NCI-H460 (cell line): ENCODE data around the gene SHB. TPM values are rescaled to one million over a fixed set of nuclear protein-coding genes. Genes with fewer than 3 reads are reported as not detected.

Experiments
- DNase-seq: peaks from one replicate; pipeline ENCODE4 v3.0.0-alpha.2; 2016; ENCODE audit warnings: low read depth; ENCODE audit errors: extremely low read depth
- total RNA-seq: library from RNA; depleted of rRNA; stranded (reverse); fragments of >200 nt; shearing (Covaris generic); gene quantifications from 2 replicates; pipeline ENCODE4 v1.2.3, GENCODE V29; 2014

SHB gene
- total RNA-seq, 1 experiment from 2014 or later: 12.5 TPM

DNA sequence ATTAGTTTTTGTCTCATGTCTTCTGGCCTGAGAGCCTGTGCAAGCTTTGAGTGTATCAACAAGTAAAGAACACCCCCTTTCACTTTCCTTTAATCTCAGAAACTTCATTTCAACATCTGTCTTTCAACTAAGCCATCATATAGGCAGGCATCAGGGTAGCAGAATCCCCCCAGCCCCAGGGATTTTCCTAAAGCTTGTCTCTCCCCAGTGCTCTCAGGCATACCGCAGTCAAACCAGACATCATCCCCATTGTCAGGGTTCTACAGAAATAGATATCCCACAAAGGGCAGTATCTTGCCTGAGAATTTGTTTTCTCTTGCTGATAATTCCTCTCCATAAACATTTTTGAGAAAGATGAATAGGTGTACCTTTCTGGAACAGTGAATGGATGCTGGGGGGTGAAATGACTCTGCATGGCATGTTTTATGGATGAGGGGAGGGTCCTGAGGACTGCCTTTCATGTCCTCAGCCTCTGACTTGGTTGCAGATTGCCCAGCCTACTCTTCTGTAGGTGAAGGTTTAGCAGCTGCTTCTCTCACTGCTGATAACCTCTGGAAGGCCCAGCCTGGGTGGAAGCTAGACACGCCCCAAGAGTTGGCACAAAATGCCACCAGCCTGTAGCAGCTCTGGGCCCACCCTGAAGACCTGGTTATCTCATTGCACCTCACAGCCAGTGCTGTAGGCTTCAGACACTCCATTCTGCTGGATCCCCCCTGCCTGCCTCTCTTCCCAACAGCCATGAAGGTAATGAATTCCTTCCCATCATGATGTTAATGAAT is 20.5 kb upstream of the SHB start:
- no peak for DNase-seq

DNA sequence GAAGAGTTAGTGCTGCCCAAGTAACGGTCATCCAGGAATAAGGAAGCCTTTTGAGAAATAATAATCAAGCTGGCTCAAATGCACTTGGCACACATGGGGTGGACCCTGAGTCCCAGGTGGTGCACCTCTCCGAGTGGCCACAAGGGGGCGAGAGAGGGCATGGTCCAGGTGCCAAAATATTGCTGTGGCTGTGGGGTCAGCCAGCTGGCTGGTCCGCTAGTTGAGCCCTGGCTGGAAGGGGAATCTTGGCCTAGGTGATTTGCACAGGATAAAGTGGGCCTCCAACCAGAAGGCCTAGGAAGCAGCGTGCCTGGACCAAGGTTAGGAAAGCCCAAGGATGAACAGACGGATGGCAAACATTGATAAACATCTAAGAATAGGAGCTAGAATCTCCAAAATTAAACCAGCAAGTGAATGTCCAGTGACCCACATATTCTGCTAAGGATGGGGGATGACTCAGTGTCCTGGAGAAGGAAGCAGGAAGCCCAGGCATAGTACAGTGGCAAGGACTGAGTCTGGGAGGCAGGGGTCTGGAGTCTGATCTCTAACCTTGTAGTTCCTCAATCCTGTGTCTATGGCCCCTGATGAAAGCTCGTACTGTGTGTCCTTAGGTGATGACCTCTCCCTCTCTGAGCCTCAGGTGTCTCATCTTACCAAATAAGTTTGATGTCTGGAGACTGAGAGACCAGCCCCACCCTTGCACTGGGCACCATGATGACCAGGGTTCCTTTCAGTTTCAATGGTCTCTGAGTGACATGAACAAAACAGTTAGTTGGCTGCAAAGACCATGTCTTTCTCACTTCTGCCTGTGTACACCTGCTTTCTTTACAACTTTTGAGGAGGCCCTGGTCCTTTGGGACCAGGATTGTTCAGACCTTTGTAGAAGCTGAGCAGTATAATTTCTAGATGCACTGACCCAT is 19.2 kb upstream of the SHB start:
- DNase-seq: peak; percentile 39

DNA sequence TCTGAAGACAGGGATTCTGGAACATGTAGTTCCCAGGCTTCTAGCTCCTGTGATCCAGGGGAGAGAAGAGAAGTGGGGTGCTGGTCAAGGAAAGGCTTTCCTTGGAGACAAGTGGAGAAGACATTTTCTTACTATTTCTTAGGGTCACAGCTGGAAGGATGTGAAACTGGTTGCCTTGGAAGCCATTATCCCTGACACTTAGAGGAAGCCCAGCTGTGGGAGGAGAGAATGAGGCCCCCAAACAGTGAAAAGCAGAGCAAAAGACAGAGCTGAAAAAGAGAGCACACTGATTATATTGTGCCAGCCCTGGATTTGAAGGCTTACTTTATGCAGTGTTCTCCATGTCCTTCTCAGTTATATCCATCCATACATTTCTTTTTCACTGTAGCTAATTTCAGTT is 17.5 kb upstream of the SHB start:
- no peak for DNase-seq

DNA sequence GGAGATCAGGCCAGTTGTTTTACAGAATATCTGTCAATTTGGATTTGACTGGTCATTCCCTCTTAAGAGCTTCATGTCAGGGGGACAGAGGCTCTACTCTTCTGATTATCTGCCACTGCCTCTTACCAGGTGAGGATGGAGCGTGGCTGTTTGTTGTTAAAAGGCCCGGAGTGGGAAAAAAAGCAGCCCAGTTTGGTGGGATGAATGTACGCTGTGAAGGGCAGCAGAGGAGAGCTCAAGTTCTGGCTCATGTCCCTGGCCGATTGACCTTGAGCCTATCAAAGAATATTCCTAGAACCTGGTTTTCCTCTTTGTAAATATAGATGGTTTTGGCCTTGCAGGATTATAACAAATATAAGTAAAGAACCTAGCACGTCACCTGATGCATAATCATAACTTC is 16.3 kb upstream of the SHB start:
- no peak for DNase-seq

DNA sequence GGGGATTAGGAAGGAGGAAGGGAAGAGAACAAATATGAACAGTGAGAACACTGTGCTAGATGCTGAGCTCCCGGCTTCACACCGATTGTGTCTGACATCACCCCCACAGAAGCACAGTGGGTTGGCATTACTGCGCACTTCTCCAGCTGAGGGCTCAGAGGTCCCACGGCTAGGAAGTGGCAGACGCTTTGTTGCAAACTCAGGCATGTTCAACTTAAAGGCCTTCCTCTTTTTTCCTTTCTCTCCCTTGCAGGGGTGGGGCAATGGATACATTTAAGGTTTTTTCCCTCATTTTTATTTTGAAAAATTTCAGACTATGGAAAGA is 15.5 kb upstream of the SHB start:
- DNase-seq: no peak

DNA sequence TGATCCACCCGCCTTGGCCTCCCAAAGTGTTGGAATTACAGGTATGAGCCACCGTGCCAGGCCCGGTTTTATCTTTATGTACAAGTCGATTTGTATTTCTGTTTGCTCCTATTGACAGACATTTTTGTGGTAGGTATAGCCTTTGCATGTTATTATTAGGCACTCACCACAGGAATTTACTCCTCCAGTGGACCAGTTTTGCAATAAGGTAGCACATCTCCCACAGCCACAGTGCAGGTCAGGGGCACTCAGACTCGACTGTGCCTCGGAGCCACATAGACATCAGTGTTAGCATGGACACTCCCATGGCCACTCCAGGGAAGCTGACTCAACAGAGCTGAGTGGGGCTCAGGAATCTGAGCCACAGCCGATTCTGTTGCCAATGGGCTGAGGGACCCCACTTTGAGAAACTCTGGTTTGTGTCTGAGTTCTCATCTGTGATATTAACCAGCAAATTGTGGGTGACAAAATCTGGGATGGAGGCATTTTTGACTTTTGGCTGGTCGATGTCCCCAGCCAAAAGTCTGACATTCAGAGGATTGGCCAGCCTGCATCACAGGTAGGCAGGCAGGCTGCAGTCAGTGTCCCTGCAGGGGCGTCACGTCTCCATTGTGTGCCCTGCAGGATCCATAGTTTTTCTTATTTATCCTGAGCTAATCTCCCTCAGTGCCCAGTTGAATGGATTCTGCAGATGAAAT is 15.0 kb upstream of the SHB start:
- DNase-seq: no peak

DNA sequence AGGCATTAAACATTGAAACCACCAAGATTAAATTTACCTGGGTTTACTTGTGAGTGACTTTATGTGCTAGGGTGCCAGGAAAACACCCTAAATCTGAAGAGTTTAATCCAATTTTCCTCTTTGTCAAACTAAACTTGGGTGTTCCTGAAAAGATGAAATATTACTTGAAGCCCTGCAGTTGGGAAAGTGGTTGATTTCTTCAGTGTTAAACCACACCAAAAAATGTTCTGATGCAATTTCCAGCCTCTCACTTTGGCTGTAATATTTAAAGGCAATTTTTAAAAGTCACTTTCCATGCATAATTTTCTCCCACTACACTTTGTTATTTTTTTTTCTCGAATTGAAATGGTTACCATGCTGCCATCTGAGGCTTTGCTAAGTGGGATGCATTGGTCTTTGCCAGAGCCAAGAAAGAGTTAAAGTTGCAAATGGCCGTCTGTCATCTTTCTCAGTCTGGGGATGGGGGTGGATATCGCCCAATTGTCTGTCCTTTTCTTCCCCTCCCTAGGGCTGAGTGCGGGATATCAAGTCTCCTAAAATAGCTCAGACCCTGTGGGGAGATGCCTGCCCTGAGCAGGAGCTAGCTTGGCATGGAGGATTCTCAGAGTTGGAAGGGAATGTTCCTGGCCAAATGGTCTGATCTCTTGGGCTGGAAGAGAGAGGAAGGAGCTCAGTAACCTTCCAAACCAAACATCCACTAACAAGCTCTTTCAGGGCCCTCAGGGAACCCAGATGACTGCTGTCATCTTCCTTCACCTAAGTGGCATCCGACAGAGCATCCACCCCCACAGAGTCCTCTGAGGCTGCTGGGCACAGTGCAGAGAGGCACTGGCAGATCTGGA is 13.6 kb upstream of the SHB start:
- no peak for DNase-seq

DNA sequence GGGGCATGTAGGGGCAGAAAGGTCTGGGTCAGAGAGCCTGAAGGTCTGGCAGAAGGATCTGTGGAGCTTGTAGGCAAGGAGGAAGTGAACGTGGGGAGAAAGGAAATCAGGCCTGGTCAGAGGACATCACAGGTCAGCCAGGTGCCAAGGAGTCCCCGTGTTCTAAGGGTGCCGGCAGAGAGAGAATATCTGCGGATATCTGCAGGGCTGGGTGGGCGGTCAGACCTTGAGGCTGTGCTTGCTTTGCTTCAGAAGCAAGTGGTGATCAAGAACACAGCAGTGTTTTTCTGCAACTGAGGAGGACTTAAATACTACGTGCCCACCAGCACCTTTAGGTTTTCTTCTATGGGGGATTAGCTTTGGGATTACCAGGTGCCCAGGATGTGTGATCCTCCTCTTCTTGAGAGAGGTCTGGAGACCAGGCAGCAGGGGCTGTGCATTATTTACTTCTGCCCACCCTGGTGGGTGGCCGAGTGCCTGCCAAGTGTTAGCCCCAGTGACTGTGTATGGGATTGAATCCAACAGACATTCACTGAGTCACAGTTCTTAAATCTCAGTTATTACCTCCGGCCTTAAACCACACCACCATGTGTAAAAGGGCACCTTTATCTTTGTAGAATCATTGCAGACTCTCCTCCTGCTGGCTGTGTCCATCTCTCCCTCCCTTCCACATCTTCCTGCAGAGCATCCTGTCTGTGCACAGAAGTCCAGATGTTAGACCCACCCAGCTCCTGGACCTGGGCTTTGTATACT is 12.5 kb upstream of the SHB start:
- DNase-seq: no peak

DNA sequence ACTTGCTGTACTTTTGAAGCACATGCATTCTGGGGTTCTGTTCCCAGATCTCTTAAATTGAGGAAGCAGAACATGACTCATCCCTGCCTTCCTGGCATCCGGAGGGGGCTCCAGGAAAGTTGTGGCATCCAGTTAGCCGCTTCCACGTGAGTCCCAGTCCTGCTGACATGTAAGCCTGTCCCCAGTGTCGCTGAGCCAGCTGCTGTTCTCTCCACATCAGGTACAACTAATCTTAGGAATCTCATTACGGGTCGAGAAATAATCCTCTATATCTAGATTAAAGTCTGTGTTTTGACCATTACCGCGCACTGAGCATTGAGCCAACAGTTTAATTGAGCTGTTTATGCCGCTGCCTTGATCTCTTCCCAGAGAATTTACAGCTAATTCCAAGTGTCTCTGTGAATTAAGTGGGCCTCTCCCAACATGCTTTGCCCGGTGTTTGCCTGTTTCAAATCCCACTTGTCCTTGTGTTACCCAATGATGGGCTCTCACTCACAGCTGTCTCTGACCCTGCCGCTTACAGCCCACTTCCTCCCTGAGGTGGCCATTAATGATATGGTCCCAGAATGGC is 10.5 kb upstream of the SHB start:
- no peak for DNase-seq

DNA sequence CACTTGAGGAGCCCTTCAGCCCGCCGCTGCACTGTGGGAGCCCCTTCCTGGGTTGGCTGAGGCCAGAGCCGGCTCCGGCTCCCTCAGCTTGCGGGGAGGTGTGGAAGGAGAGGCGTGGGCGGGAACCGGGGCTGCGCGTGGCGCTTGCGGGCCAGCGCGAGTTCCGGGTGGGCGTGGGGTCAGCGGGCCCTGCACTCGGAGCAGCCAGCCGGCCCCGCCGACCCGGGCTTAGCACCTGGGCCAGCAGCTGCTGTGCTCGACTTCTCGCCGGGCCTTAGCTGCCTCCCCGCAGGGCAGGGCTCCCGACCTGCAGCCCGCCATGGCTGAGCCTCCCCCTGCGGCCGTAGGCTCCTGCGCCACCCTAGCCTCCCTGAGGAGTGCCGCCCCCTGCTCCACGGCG is 6.2 kb upstream of the SHB start:
- DNase-seq: no peak

DNA sequence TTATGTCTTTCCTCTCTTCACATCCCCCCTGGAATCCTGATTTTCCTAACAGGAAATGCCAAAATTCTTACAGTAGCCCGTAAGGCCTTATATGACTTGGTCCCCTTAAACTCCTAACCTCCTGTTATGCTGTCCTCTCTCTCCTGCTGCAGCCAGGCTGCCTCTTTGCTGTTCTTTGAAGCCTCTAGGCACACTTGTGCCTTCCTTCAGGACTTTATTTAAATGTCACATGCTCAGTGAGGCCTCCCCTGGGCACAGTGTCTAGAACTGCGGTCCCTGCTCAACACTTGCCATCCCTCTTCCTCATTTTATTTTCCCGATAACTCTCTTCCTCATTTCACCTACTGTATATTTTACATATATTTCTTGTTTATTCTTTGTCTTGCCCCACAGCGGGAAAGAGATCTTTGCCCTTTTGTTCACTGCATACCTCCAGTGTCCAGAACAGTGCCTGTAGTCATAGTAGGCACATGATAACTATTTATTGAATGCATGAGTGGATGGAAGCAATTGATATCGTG is 5.5 kb upstream of the SHB start:
- no peak for DNase-seq

DNA sequence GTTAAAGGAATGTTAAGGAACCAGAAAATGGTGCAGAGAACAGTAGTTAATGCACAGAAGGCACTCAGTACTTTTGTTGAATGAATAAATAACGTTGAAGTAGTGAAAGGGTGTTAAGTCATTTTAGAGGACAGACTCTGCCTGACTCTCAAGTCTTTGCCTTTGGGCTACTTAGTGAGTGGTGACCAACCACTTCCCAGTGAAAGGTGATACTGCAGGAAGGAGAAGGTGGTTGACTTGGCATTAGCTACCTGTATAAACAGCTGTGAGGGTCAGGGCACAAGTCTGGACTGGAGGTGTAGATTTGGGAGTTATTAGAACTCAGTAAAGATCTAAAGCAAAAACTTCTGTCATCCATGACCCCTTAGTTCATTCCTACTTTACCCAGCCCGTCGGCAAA is 4.9 kb upstream of the SHB start:
- no peak for DNase-seq

DNA sequence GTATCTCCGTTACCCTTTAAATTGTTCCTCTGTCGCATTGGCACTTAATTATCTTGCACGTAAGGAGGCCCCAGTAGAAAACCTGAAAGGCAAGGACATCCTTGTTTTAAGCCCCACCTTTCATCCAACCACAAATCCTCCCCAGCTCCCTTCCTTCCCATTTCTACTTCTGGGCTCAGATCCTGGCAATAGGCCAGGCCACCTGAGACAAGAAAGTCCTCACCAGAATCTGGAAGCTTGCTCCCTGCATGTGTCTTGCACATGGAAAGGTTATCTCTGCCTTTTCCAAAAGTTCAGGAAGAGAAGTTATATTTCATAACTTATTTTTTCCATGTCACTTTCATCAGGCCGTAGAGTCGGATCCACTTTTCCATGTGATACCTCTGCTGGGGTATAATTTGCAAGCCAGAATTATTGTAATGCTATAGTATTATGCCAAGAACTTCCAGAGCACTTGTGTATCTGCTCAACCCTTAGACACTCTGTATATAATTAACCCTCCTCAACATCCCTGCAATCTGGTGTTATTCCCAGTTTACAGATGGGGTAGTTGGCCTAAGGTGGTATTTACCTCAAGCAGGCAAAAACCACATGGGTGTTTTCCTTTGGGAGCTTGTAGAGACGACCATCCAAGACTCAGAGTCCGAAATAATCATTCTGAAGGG is 2.6 kb upstream of the SHB start:
- no peak for DNase-seq

DNA sequence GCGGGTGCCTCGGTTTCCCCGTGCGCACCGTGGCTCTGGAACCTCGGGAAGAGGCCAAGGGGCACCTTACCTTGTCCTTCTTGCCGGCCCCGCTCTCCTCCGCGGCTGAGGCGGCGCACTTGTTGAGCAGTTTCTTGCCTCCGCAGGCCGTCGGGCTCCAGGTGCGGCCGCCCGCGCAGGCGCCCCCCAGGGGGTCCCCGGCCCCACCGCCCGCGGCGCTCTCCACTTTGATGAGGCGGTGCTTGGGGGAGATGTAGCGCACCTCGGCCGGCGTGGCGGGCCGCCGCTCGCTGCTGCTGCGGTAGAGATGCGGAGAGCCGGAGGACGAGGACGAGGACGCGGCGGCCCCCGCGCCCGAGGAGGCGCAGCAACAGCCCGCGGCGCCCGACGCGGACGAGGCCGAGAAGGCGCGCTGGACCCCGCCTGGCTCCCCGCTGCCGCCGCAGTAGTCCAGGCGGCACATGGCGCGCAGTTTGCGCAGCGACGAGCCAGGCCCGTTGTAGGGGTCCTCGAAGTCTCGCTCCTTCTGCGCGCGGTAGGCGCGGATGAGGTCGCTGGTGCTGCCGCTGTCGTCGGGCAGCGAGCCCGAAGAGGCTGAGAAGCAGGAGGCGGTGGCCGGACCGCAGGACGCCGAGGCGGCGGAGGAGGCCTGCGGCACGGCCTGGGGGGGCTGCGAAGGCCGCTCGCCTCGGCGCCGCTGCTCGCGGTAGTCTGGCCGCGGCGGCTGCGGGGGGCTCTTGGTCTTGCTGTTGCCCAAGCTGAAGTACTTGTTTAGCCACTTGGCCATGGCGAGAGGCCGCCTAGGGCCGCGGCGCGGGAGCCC is 957 bp downstream of the SHB start:
- no peak for DNase-seq

DNA sequence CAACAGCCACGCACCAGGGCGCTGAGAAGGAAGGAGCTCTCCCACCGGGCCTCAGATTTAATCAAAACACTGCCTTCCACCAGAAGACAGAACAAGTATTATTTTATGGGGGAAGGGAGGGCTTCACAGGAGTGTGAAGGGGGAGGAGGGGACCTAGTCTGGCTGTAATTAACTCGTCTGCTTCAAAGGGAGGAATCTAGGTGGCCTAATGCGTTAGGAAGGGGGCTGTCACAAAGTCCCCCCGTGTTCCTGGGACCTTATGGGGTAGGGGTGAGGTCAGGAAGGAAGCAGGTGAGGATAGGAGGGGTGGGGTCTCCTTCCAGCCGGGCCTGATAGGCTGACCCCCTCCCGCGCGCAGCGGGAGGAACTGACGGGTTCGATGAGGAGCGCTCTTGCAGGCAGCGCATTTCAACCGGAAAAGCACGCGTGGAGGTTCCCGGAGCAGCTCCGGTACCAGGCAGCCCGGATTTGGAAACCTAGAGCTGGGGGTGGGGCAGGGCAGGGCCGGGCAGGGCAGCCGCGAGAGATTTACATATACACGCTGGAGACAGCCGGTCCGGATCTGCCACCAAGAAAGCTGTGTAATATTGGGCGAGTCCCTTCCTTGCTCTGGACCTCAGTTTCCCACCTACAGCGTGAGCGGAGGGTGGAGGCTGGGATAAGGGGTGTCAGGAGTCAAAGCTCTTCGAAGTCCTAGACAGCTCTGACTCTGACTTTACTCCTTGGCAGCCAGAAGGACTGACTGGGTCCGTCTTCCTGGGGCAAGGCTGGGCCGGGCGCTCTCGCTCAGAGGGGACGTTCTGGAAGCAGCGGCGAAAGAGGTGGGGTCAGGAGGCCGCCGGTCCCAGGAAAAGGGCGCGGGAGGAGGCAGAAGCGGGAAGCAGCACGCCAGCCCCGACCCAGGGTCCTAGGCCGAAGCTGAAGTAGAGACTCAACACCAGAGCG is 1.8 kb downstream of the SHB start:
- no peak for DNase-seq

DNA sequence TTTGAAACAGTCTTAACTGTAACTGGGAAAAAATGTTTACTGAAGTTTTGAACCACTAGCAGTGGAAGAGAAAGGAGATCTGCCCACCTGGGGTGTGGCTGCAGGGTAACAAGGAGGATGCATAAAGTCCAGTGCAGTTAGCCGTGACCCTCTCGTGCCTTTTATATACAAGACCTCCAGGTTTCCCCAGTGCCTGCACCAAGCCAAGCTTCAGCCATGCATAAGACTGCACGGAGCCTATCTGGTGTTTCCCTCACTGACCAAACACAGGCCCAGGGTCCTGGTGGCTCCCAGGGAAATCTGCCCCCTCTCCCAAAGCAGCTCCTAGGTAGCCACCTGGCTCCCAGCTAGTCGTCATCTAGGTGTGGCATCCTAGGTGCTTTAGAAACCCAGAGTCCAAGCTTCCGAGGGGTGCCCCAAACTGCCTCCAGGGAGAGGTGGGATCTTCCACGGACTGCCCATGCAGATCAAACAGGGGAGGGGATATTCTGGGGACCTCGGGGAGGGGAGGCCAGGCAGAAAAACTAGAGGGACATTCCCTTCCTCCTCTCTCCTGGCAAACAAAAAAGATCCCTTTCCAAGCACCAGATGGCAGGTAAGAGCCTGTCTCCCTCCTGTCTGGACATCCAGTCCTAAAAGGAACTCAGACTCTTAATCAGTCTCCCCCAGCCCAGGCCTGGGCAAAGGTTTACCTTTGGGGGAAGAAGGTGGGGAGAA is 2.7 kb downstream of the SHB start:
- no peak for DNase-seq
